GM18505 (cell line): ENCODE measurements around the gene DNER.

Source experiments
- ATAC-seq: cut with Tn5 transposase; IDR thresholded peaks from one replicate; pipeline ENCODE4 v1.9.1; 2021; ENCODE audit not compliant: unreplicated experiment
- POLR2A ChIP-seq: IDR thresholded peaks from 4 replicates; pipeline ENCODE4 v1.6.1; 2011; ENCODE audit warnings: borderline replicate concordance; ENCODE audit not compliant: insufficient read depth, insufficient read length; ENCODE audit errors: extremely low read depth

Gene DNER

DNA sequence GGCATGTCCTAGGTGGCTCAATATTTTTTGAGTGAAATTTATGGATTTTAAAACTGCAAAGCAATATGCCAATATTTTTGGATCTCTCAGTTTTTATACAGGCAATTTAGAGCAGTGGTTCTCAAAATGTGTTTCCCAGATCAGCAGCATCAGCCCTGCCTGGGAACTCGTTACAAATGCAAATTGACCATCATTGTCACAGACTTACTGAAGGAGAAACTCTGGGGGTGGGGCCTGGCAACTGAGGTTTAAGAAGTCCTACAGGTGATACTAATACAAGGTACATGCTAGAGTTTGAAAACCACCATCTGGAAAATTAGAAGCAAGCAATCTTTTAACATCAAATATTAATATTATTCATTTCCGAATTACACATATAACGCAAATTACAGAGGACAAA, 227.7 kb downstream of the DNER start:
- TF ChIP-seq POLR2A = no peak
- no peak for ATAC-seq

DNA sequence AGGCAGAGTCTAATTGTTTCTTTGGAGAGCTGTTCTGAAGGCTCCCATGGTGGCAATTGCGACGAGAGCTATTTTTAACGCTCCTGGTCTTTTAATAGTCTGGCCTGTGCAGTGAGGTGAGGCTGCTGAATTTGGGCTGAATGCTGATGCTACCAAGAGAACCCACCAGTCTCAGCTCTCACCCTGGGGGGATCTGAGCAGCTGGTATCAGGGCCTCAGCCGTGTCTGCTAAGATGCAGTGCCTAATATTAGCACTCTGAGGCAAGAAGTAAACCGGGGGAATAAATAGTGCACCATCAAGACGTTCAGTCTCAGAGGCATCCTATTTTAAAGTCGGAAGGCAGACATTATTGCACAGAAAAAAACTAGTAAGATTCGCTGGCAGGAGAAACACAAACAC, 228.5 kb downstream of the DNER start:
- no peak for TF ChIP-seq POLR2A
- ATAC-seq = no peak

DNA sequence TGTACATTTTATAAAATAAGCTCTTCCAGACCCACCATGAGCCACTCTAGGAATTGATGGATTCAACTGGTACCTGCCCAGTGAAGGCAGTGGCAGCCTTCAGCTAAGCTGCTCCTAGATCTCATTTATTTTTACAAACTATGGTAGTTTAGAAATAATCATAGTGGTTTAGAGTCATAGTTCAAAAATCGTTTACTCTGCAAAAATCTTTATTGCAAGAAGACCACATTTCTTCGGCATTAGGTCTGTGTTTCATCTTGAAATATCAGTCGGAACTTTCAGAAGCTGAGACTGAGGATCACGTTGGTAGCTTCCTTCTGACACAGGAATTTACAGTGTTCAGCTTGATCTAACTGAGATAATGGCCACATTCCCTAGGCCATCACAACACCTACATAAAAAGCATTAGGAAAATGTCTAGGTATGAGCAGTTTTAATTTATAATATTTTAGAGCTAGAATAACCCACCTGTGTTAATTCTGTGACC, 237.0 kb downstream of the DNER start:
- TF ChIP-seq POLR2A = no peak
- ATAC-seq = no peak

DNA sequence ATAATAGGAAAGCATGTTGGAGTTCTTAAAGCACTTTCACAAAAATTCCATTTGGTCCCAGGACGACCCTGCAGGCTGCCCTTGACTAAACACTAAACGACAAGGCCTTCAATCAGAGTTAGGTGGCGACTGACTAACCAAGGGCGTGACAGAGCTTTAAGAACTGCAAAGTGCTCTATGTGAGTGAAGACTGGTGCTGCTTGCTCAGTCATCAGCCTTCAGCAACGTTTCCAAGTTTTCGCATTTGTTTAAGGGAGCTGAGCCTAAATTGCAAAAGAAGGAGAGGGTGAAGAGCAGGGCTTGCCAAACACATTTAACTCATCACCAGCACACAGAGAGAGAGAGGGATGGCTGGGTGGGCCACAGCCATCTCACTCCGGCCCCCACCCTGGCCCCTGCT, 238.6 kb downstream of the DNER start:
- no peak for ATAC-seq
- no peak for TF ChIP-seq POLR2A

DNA sequence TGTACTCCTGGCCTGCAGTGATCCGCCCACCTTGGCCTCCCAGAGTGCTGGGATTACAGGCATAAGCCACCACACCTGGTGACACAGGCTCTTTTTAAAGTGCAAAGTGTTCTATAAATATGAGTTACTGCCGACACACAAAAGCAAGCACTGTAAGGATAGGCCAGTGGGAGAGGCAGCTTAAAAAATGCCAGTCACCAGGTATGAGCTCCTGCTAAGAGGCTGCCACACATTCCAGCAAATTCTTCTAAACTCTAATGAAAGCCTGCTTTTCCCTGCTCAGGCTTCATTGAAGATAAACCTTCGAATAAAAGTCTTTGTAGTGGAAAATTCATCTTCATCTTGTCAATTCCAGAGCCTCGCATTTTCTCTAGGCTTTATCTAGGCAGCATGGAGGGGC, 240.2 kb downstream of the DNER start:
- no peak for ATAC-seq
- no peak for TF ChIP-seq POLR2A

DNA sequence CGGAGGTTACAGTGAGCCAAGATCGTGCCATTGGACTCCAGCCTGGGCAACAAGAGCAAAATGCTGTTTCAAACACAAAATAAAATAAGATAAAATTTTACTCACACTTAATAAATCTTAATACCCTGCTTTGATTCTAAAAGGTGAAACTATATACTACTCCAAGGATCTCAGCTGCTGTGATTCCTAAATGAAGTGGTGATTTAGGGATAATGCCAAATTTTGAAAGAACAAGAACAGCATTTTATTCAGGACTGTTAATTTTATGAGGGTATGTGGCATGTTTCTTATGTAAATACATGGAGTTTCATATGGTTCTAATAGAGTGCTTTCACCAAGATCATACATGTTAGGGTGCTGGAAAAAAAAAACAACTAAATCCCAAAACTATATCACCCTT, 243.6 kb downstream of the DNER start:
- ATAC-seq = no peak
- TF ChIP-seq POLR2A = no peak

DNA sequence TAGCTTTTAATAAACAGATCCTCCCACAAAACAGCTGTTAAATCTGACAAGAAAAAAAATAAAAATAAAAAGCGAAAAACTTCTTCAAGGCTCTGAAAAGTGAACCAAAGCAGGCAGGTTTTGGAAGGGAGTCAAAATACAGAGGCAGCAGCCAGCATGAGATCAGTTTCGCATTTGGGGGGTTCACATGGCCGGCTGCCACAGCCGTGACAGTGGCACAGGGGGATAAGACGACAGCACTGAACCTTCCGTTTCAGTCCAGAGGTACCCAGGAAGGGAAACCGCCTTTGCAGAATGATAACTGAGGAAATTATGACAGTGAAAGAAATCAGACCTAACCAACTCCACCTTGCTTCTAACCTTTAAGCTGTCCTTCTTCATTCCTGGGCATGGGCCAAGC, 246.6 kb downstream of the DNER start:
- ATAC-seq = no peak
- TF ChIP-seq POLR2A = no peak

DNA sequence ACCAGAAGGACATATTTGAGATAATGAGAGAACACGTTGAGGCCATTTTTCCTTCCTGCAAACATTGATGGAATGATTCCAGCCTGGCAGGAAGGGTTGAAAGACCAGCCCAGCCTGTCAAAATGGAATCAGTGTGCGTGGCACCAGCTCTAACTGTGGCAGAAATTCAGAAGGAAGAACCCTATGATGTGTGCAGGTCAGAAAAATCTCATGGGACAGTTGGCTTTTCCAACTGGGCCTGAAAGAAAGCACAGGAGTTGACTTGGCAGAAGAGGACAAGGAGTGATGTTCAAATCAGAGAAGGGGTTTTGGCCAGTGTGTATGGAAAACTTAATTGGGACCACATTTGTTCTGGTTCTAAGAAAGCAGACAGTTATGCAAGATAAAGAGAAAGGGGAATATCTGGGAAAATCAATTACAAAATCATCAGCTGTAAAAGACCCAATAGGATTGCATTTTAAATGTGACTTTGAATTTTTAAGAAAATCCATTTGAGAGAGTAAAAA, 250.5 kb downstream of the DNER start:
- TF ChIP-seq POLR2A = no peak
- ATAC-seq = no peak

DNA sequence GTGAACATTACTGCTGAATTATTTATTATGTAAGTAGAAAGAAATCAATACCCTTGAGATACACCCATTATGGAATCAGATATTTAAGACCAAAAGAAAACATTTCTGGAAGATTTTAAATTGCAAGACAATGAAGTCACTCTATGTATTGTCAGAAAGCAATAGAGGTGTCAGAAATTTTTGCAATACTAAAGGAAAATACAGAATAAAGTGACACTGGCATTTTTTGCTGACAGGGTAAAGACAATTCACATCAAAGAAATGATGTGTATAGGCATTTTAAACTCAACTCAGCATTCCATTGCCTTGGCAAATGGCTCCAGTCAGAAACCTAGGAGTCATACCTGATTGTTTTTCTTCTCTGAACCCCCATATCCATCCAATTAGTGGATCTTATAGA, 252.2 kb downstream of the DNER start:
- no peak for ATAC-seq
- TF ChIP-seq POLR2A = no peak

DNA sequence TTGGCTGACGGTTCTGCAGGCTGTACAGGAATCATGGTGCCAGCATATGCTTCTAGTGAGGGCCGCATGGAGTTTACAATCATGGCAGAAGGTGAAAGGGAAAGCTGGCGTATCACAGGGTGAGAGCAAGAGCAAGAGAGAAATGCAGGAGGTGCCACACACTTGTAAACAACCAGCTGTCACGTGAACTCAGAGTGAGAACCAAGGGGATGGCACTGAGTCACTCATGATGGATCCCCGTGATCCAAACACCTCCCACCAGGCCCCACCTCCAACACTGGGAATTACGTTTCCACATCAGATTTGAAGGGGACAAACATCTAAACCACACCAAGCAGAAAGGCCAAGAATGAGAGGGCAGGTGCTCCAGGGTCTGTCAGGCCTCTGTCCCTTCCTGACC, 258.3 kb downstream of the DNER start:
- ATAC-seq = no peak
- no peak for TF ChIP-seq POLR2A

DNA sequence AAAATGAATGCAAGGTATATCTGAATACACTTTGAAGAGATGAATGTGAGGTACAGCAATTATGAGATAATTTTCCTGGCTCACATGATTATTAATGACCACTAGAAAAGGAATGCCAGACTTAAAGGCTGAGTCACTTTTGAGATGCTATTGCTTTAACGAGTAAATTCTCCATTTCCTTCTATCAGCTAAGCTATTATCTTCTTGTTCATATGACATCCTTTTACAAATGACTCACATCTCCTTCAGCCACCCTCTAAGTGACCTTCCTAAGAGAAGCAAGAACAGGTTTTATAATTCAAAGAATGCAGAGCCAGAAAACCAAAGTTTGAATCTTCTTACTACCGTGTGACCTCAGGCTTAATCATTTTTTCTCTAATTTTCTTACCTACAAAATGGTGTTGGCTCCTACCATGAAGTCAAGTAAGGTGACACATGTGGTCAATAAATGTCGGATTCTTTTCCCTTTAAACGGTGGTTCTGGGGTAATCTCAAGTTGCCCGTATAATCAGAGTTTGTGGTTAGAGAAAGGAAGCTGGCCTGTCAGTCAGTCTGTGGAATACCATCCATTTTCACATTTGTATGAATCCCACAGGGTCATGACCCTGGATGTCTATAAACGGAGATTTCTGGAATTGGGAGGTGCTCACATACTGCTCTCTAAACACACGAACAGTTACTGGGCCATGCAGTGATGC, 259.3 kb downstream of the DNER start:
- no peak for ATAC-seq
- no peak for TF ChIP-seq POLR2A

DNA sequence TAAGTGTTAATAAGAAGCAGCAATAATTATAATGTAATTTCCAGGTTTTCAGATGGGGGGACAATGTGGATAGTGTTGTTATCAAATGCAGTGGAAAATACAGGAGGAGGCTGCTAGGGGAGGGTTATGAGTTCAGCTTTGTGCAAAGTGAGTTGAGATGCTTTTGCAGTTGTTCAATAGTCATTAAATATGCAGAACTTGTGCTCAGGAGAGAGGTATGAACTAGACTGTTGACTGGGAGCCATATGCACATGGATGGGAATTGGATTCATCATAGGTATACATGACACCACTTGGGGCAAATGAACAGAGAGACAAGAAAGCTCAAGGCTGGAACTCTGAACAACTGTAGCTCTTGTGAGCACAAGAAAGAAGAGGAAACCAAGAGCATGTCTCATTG, 261.1 kb downstream of the DNER start:
- TF ChIP-seq POLR2A = no peak
- ATAC-seq = no peak

DNA sequence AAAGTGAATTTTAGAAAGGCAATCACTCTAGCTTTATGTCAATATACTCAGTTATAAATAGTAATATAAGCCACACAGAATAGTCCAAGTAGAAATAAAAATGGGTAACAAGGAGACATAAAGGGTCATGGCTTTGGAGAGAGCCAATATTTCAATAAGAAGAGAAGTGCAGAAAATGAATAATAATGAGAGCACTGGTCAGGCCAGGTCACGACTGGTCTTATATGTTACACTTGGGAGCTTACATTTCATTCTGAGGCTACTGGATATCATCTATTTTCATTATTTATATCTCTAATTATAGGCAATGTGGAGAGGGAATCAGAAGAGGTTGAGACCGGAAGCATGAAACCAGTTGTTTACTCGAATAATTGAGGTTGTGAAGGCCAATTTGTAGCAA, 262.5 kb downstream of the DNER start:
- no peak for ATAC-seq
- no peak for TF ChIP-seq POLR2A

DNA sequence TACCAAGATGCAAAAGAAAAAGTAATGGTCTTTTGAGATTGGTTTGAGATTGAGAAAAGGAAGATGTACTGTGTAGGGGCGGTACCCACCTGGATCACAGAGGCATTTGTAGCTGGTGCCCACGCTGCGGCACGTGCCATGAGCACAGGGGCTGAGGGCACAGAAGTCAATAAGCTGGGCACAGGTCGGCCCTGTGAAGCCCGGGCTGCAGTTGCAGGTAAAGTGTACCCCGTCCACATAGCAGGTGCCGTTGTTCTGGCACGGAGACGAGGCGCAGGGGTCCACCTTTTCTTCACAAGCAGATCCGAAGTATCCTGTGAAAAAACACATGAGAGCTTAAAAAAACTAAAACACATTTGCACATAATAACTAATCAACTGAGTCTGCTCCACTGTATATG, 267.1 kb downstream of the DNER start:
- no peak for ATAC-seq
- TF ChIP-seq POLR2A = no peak

DNA sequence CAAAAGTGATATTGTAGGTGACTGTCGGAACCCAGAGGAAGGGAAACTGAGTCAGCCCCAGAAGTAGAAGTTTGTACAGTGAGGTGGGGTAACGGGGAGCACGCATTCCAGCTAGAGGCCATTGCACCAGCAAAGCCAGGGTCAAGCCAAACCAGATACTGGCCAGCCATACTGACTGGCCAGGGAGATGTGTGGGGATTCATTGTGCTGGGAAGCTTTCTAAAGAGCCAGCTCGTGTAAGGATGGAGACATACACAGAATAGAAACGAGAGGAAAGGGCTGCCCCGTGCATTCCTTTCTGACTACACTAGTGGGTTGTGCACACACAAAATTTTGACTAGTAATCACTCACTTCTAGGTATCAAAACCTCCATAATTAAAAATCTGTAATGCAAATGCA, 268.0 kb downstream of the DNER start:
- no peak for ATAC-seq
- no peak for TF ChIP-seq POLR2A
